ENCODE results near the gene DONSON.

Gene DONSON

GRCh38 chr21:33549848-33550771 is 38.4 kb downstream of the DONSON start:
- no peak for TF ChIP-seq POLR2A (IDR thresholded peaks at IDR 0.05; ENCODE audit: extremely low read depth, insufficient read length)
- no peak for TF ChIP-seq CTCF (IDR thresholded peaks at IDR 0.05; ENCODE audit: low read depth, low read length)
- no peak for TF ChIP-seq MAX (IDR thresholded peaks at IDR 0.05; ENCODE audit: low read depth, low read length)
- TF ChIP-seq MYC (IDR thresholded peaks at IDR 0.05; ENCODE audit: low read depth, low read length) = no peak
- H3K4me3 ChIP-seq (ENCODE audit: low read depth, low read length) = no peak overlapping the region
- no peak for DNase-seq (ENCODE audit: low read depth)

GRCh38 chr21:33546086-33546485 is 42.4 kb downstream of the DONSON start:
- TF ChIP-seq CTCF (IDR thresholded peaks at IDR 0.05; ENCODE audit: low read depth, low read length) (no peak), POLR2A (IDR thresholded peaks at IDR 0.05; ENCODE audit: extremely low read depth, insufficient read length) (no peak), MAX (IDR thresholded peaks at IDR 0.05; ENCODE audit: low read depth, low read length) (no peak), MYC (IDR thresholded peaks at IDR 0.05; ENCODE audit: low read depth, low read length) (no peak)
- DNase-seq (ENCODE audit: low read depth) = peak; percentile 56
- peak overlapping the region; percentile 90 for H3K4me3 ChIP-seq (ENCODE audit: low read depth, low read length)

GRCh38 chr21:33544451-33545195 is 43.9 kb downstream of the DONSON start:
- TF ChIP-seq POLR2A (IDR thresholded peaks at IDR 0.05; ENCODE audit: extremely low read depth, insufficient read length) = no peak
- TF ChIP-seq CTCF (IDR thresholded peaks at IDR 0.05; ENCODE audit: low read depth, low read length) = no peak
- no peak for TF ChIP-seq MYC (IDR thresholded peaks at IDR 0.05; ENCODE audit: low read depth, low read length)
- TF ChIP-seq MAX (IDR thresholded peaks at IDR 0.05; ENCODE audit: low read depth, low read length) = no peak
- no peak for DNase-seq (ENCODE audit: low read depth)
- peak overlapping the region; percentile 90 for H3K4me3 ChIP-seq (ENCODE audit: low read depth, low read length)

- peak overlapping the region; percentile 90 for H3K4me3 ChIP-seq (ENCODE audit: low read depth, low read length)
- peak; percentile 82 for DNase-seq (ENCODE audit: low read depth)
- TF ChIP-seq POLR2A (IDR thresholded peaks at IDR 0.05; ENCODE audit: extremely low read depth, insufficient read length) = no peak
- TF ChIP-seq CTCF (IDR thresholded peaks at IDR 0.05; ENCODE audit: low read depth, low read length) = no peak
- TF ChIP-seq MYC (IDR thresholded peaks at IDR 0.05; ENCODE audit: low read depth, low read length) = no peak; the same call in 1 of the 2 replicates
- TF ChIP-seq MAX (IDR thresholded peaks at IDR 0.05; ENCODE audit: low read depth, low read length) = no peak
These were observed 44.9 kb downstream of the DONSON start for GRCh38 chr21:33543505-33544129.

GRCh38 chr21:33542640-33543504 is 45.6 kb downstream of the DONSON start, which contains the start of gene SON:
Gene SON, plus strand, starts transcription at chr21:33543038. Its CDS starts 55 bp downstream, at chr21:33543093.
- DNase-seq (ENCODE audit: low read depth) = peak; percentile 99
- H3K4me3 ChIP-seq (ENCODE audit: low read depth, low read length) = peak within 1 kb of the TSS; percentile 90
- TF ChIP-seq MYC (IDR thresholded peaks at IDR 0.05; ENCODE audit: low read depth, low read length) = peak; percentile 63
- no peak for TF ChIP-seq CTCF (IDR thresholded peaks at IDR 0.05; ENCODE audit: low read depth, low read length)
- peak; percentile 92 for TF ChIP-seq POLR2A (IDR thresholded peaks at IDR 0.05; ENCODE audit: extremely low read depth, insufficient read length)
